ENCODE results near the gene CMPK2.

Gene CMPK2

GRCh38 chr2:6863792-6864191 lies 1.9 kb downstream of the CMPK2 start:
- TF ChIP-seq FOXP2 (optimal IDR thresholded peaks at IDR 0.05; ENCODE audit: borderline replicate concordance, extremely low read depth, extremely low read length, insufficient read depth), result no peak
- no peak for TF ChIP-seq TAF1 (IDR thresholded peaks at IDR 0.05; ENCODE audit: borderline replicate concordance, insufficient read depth, low read length)
- no peak for TF ChIP-seq REST (IDR thresholded peaks at IDR 0.05; ENCODE audit: insufficient read depth in 1 of 2, low read depth in 2 of 2, low read length in 2 of 2)
- no peak for TF ChIP-seq POLR2AphosphoS5 (IDR thresholded peaks at IDR 0.05; ENCODE audit: low read depth, low read length)
- TF ChIP-seq SIN3A (IDR thresholded peaks at IDR 0.05; ENCODE audit: borderline replicate concordance, insufficient read depth, low read length), result no peak

GRCh38 chr2:6860296-6860695 lies 5.4 kb downstream of the CMPK2 start:
- TF ChIP-seq TAF1 (IDR thresholded peaks at IDR 0.05; ENCODE audit: borderline replicate concordance, insufficient read depth, low read length) (no peak), SIN3A (IDR thresholded peaks at IDR 0.05; ENCODE audit: borderline replicate concordance, insufficient read depth, low read length) (no peak), FOXP2 (optimal IDR thresholded peaks at IDR 0.05; ENCODE audit: borderline replicate concordance, extremely low read depth, extremely low read length, insufficient read depth) (no peak), POLR2AphosphoS5 (IDR thresholded peaks at IDR 0.05; ENCODE audit: low read depth, low read length) (no peak), REST (IDR thresholded peaks at IDR 0.05; ENCODE audit: insufficient read depth in 1 of 2, low read depth in 2 of 2, low read length in 2 of 2) (no peak)

GRCh38 chr2:6856548-6856920 lies 9.2 kb downstream of the CMPK2 start:
- no peak for TF ChIP-seq POLR2AphosphoS5 (IDR thresholded peaks at IDR 0.05; ENCODE audit: low read depth, low read length)
- TF ChIP-seq REST (IDR thresholded peaks at IDR 0.05; ENCODE audit: insufficient read depth in 1 of 2, low read depth in 2 of 2, low read length in 2 of 2), result no peak
- TF ChIP-seq SIN3A (IDR thresholded peaks at IDR 0.05; ENCODE audit: borderline replicate concordance, insufficient read depth, low read length), result no peak
- no peak for TF ChIP-seq FOXP2 (optimal IDR thresholded peaks at IDR 0.05; ENCODE audit: borderline replicate concordance, extremely low read depth, extremely low read length, insufficient read depth)
- TF ChIP-seq TAF1 (IDR thresholded peaks at IDR 0.05; ENCODE audit: borderline replicate concordance, insufficient read depth, low read length), result no peak

GRCh38 chr2:6855860-6856547 lies 9.7 kb downstream of the CMPK2 start:
- TF ChIP-seq FOXP2 (optimal IDR thresholded peaks at IDR 0.05; ENCODE audit: borderline replicate concordance, extremely low read depth, extremely low read length, insufficient read depth), result no peak
- TF ChIP-seq POLR2AphosphoS5 (IDR thresholded peaks at IDR 0.05; ENCODE audit: low read depth, low read length), result no peak
- TF ChIP-seq SIN3A (IDR thresholded peaks at IDR 0.05; ENCODE audit: borderline replicate concordance, insufficient read depth, low read length), result no peak
- TF ChIP-seq TAF1 (IDR thresholded peaks at IDR 0.05; ENCODE audit: borderline replicate concordance, insufficient read depth, low read length), result no peak
- TF ChIP-seq REST (IDR thresholded peaks at IDR 0.05; ENCODE audit: insufficient read depth in 1 of 2, low read depth in 2 of 2, low read length in 2 of 2), result no peak

Data from PFSK-1 (cell line).